NCI-H226 (cell line): ENCODE results near the gene IP6K3.
A peak's percentile ranks its signal among the peaks of the same experiment; 100 is the strongest.

Experiments
- DNase-seq: peaks from one replicate; pipeline ENCODE4 v3.0.0-alpha.2; 2015

The IP6K3 gene

DNA sequence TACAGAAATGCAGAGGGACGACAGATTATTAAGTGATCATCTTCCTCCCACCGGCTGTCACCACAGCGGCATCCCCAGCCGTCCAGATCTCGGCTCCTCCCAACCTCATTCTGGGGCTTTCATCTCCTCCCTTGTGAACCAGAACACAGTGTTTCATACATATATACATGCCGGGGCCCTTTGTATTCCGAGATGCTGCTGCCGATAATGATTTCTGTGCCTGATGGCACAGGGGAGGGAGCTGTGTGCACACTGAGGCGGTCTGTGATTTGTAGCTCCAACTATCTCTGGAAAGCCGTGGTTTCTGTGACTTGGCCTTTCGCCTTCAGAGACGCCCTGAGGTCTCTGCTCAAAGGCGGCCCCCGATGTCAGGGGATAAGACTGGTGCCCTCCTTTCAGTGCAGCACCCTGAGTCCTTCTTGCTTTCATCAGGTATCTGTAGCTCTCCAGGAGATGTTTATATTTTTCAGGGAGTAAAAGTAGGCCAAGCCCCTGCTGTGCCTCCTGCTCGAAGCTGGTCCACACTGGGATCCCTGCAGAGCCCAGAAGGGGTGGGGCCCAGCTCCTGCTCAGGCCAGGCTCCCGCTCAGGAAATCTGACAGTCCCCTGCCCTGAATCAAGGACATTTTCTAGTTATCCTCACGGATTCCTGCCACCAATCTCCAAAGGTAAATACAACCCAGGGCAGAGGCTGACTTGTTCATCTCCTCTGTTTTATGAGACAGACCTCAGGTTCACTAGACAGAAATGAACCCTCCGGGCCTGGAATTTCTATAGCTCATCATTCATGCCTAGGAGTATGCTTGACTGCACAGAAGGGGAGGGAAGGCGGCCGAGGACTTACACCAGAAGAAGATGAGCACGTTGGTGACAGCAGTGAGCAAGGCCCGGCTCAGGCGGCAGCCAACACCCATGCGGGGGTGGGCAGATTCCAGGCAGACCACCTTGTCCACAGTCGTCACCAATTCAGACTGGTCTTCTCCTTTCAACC lies 31.0 kb upstream of the IP6K3 start:
- no peak for DNase-seq

DNA sequence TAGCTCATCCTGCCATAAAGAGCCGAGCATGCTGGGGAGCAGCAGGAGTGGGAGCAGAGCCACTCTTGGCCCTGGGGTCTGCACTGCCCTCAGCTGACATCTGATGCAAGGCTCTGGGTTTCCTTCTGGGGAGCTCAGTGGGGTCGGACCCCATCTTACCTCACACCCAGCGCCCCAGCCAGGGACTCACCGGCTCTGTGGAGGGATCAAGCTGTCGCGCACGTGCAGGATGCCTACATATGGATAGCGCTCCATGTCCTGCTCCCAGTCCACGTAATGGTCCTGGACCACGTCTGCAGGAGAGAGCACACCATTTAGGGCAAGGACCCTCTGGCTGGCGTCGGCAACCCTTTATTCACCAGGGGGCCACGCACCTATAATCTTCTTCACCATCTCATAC lies 30.1 kb upstream of the IP6K3 start:
- DNase-seq = no peak

DNA sequence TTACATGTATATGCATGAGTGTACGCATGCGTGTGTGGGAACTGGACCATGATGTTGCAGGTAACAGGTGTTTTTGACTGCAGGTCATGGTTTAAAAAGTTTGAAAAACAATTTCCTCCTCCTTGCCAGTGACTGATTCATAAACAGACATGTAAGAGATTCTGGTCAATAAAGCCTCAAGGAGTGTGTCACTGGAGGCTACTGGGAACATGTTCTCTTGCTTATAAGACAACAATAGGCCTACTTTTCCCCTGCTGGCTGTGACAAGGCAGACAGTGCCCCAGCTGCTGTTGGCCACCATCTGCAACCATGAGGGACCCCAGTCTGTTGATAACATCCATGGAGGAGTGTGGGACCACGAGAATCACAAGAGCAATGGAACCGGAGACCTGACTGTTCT lies 29.5 kb upstream of the IP6K3 start:
- DNase-seq = no peak

DNA sequence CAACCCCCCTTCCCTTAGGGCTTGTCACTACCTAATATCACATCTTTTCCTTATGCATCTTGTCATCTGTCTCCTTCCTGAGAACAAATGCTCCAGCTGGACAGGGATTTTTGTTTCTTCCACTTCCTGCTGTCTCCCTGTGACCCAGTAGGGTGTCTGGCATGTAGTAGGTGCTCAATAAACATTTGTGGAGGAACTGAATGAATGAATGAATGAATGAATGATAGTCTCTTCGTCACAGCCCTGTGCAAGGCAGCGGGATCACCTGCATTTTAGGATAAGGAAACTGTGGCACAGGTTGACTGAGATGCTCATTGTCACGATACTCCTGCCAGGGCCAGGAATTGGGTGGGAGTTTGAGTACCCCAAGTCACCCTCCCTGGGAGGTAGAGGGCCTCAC lies 28.1 kb upstream of the IP6K3 start:
- no peak for DNase-seq

DNA sequence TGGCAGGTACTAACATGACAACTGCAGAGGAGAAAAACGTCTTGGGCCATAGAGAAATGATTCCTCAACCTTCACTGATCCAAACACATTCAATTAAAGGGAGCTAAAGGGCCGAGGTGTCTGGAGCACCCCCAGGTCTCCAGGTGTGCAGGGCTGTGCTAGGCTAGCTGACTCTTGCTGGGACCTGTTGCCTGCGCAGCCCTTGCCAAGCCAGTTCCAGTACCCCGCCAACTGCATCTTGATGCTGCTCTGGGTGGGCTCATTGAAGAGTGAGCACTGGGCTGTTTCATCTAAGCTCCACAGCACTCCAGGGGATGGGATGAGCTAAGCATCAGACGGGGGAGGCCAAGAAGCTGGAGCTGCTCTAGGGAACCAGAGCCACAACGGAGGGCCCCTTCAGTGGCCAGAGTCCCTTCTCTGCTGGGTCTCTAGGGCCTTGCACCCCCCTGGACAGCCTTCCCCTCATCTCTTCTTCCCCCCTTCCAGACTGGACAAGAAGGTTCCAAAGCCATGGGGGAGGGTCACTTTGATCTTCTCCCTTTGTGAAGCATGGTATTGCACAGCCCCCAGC lies 26.3 kb upstream of the IP6K3 start:
- DNase-seq = no peak

DNA sequence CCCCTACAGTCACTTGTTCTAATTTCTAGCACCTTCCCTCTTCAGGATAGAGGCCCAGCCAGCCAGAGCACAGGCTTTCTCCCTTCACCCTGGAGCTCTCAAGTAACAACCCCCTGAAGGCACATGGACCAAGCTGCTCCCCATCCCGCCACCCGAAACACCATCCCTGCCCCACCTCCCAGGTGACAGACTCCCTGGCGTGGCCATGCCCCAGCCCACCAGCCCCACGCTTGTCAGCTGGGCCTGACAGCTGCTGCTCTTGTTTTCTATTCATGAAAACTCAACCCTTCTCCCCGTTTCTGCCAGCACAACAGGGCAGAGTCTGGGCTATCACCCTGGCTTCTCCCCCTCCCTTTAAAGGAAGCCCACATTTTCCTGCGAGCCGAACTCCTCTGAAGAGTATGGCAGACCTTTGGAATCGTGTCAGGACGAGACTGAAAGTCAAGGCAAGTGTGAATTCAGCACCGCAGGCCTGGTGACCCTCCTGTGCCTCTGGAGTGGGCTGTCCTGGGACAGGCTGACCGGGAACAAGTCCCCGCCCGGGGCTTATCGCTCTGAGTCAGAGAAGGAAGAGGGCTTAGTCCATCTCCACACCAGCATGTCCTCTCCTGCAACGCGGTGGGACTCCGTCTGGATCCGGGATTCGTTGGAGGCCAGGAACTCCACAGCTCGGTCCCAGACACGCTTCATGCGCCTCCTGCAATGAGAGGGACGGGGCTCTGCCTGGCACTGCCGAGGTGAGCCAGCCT lies 25.6 kb upstream of the IP6K3 start:
- DNase-seq = no peak

DNA sequence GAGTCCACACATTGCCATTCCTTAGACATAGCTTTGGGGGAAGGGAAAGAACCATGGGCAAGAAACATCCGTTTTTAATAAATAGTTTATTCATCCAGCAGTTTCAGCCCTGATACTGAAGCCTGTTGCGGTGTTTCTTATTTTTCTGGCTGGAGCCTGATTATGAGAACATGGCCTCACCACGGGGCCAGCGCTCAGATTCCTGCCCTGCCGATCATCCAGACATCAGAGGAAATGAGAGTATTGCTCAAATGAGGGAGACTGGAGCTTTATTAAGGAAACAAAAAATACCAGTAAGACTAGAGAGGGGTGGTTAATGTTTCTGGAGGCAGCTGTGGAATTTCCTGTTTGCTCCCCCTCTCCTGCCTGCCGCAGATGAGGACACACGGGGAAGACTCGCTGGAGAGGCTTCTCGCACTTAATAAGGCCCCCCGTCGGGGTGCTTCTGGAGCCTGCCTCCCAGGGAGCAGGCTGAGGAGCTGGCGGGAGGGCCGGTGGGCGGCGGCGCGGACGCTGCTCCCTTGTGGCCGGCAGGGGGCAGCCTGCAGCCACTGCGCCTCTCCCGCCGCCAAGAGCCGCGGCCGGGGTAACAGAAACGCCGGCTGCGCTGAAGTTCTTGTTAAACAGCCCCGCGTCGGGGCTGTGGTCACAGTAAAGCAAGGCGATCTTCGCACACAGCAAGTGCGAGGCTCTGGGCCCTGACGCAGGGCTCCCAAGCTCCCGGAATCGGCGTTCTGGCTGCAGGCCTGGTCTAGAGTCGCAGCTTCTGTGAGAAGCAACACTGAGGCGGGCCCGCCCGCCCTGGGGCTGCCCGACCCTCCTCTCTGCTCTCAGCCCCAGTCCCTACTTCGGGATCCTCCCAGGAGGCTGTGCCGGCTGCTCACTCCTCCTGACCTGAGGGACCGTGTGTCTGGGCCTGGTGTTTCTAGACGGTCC lies 24.7 kb upstream of the IP6K3 start:
- DNase-seq = peak; percentile 99

DNA sequence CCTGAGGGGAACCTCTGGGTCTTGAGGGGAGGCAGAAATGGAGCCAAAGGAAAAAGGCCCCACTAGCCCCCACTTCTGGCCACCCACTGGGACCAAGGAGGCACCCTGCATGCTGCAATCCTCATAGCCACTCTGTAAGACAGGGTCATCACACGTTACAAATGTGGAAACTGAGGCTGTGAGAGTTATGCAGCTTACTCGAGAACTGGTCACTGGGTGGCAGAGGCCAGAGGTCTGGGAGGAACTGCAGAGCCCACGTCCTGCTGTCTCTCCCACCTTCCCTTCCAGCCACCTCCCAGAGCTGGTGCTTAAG lies 24.1 kb upstream of the IP6K3 start:
- DNase-seq = no peak

DNA sequence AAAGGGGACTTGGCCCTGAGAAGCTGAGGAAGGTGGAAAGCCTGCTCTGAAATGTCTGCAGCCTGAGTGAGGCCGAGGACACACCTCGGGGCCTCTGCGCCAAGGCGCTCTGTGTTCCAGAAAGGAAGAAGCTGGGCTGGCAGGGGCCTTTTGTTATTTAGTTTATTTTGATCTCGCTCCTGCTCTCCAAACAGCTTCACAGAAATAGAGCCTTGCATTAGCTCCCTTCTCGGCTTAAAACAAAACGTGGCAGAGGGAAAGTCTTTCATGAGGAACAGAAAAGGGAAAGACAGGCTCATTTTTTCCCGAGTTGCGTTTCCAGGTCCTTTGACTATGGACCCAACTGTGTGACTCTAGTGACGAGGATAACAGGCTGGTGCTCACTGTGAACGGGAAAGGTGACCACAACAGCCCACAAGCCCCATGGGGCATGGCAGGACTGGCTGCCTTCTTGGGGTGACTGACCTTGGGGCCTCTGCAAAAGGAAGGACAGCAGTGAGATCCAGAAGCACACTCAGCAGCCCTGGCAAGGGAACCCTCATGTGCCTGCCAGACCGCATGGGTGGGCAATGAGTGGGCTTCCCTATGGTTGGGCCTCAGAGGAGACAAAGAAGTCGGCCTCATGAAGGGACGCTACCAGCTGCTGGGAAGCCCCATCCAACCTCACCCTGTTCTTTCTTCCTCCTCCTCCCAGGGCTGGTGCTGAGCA lies 23.6 kb upstream of the IP6K3 start:
- DNase-seq = no peak

DNA sequence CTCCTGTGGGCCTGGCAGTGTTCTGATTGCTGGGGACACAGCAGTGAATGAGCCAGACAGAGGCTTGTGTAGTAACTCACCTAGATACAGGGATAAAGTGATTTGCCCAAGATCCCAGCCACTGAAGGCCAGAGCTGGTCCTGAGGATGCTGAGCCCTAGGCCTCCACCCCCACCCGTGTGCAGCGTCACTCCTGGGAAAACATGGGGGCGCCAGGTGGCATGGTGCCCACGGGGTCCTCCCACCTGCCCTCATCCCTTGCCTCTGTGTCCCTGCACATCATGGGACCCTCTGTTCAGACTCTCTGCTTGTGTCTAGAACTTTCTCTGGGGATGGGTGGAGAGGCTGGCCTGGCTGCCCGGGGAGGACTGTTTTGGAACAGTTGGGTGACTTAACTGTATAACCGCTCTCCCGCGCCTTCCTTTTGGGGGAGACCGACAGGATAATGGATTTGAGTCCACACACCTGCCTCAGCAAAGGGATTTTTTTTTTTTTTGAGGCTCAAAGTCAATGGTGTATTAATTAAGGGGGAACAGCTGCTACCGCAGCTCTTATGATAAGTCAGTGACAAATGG lies 22.6 kb upstream of the IP6K3 start:
- DNase-seq = no peak

DNA sequence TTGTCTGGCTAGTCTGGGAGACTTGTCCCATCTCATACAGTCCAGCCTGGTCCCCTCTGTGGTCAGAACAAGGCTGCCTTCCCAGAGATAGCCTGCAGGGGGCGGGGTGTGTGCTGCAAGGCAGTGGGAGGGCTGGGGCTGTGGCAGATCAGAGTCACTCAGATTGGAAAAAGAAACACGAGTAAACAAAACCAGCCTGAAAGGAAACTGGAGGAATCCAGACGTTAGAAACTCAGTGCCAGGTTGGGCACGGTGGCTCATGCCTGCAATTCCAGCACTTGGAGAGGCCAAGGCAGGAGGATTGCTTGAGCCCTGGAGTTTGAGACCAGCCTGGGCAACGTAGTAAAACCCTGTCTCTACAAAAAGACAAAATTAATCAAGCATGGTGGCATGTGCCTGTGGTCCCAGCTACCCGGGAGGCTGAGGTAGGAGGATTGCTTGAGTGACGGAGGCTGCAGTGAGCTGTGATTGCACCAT lies 22.0 kb upstream of the IP6K3 start:
- DNase-seq = peak; percentile 51

DNA sequence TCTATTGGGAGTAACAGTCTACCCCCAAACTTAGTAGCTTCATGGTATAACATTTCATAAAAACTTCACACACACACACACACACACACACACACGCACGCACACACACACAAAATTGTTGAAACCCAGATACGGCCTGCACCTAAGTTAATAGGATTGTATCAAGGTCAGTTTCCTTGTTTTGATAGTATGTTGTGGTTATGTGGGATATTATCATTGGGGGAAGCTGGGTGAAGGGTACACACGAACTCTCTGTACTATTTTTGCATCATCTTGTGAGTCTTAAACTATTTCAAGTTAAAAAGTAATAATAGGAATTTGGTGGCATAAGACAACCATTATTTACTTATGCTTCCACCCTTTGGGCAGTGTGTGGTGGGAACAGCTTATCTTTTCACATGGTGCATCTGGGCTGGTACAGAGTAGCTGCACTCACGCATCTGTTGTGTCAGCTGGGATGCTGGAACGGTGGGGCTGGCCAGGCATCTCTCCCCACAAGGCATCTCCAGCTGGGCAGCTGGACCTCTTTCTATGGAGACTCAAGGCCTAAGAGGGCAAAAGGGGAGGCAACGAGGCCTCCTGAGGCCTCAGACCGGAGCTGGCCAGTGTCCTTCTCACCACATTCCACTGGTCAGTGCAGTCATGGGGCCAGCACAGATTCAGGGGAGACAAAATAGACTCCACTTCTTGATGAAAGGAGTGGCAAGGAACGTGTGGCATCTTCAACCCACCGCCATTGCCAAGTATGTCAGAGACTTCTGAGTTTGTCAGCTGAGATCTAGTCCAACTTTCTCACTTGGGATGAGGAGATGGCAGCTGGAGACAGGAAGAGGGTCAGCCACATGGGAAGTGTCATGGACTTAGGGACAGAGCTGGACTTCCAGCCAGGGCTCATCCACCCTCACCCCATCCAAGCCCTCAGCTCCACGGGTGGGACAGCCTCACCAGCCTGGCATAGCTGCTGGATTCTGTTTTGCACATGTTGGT lies 20.5 kb upstream of the IP6K3 start:
- DNase-seq = no peak

DNA sequence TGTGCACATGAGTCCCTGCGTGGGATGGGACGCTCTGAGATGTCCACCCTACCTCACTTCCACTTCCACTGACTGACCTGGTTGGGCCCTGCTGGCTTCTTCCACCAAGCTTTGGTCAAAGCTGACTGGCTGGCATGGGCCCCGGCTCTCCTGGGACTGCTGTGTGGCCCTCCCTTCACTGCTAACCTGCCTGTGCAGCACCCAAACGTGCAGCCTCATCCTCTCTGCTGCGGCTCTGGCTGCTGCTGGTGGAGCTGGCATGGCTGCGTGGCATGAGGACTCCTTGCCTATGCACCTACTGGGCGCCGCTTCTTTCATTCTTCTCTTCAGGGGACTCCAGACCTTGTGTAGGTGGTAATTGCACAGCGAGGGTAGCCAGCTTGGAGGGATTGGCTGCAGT lies 18.7 kb upstream of the IP6K3 start:
- DNase-seq = no peak

DNA sequence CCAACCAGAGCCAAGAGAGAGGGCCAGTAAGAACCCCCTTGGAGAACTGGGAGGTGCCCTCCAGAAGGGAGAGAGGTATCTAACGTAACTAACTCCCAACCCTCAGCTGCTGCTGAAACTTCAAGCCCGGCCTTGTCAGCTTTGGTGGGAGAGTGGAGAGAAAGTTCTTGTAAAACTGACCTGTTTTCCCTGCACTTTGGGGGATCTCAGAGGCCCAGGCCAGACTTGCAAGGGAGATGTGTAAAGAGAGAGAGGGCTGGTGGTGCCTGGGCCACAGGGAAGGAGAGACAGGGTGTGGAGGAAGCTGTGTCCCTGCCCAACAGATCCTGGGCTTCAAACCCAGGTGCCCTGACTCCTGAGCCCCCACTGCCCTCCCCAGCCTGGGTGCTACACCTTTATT lies 17.3 kb upstream of the IP6K3 start:
- no peak for DNase-seq

DNA sequence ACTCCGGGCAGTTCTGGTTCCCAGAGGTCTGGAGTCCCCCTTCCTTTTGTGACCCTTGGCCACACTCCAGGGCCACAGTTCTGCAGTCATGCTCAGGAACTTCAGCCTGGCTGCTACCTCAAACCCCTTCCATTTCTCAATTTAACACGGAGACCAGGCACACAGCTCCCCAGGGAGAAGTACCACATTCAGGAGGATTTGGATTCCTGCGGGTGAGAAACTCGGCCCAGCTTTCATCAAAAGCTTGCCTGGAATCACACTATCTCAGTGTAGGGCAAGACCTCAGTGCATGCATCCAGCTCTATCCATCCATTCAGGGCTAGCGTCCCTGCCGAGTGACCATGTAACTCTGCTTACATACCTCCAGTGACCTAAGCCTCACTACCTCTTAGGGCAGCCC lies 16.8 kb upstream of the IP6K3 start:
- no peak for DNase-seq

DNA sequence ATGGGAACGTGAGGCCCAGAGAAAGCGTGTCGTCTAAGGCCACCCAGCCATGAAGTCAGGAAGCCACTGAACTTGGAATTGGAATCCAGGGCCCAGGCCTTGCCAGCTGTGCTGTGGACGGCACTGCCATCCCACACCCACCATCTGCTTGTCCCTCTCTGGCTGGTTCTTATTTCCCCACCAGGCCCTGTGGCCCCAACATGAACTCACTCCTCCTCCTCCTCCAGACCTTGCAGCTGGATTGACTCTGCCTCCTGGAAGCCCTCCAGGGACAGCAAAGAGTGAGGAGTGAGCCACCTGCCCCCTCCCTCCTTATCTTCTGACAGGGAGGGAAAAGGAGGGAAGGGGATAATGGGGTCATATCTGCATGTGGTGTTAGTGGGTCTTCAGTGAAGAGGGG lies 16.0 kb upstream of the IP6K3 start:
- no peak for DNase-seq

DNA sequence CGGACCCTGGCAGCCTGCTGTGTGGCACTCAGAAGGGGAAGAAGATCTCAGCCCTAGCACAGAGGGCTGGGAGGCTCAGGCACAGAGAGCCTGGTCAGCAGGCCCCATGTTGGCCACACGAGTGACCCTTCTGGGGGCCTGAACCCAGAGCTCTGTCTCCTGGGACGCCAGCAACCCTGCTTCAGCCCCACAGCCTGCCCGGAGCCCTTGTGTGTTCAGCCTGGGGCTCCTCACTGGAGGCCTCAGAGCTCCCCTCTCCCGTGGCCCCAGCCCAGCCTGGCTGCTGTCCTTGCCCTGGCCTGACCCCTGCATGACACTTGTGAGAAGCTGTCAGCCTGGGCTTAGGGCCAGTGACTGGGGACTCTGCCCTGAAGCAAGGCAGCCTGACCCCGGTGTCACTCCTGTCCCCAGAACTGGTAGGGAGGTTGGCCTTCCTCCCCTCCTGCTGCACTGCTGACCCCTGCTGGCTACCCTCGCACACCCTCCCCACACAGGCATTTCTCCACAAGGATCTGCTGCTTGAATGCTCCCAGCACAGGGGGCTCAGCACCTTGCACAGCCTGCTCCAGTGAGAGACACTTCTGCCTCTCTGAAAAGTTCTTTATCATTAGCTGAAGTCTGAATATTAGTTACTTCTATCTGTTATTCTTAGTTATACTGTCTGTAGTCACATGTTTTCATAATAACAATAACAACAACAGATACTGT lies 15.4 kb upstream of the IP6K3 start:
- DNase-seq = no peak

DNA sequence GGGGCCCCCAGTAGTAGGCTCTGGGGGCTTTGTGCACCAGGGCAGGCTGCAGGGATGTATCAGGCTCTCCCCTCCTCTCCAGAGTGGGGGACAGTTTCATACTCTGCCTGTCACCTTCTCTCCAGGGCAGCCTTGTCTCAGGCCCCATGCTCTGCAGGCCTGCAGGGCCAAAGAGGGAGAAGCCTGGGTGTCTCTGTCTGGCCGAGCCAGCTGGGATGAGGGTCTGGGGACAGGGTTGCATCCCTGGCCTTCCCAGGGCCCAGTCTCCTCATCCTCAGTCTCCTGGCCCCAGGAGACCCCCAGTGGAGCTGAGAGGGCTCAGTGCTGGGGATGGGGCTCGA lies 14.8 kb upstream of the IP6K3 start:
- no peak for DNase-seq

DNA sequence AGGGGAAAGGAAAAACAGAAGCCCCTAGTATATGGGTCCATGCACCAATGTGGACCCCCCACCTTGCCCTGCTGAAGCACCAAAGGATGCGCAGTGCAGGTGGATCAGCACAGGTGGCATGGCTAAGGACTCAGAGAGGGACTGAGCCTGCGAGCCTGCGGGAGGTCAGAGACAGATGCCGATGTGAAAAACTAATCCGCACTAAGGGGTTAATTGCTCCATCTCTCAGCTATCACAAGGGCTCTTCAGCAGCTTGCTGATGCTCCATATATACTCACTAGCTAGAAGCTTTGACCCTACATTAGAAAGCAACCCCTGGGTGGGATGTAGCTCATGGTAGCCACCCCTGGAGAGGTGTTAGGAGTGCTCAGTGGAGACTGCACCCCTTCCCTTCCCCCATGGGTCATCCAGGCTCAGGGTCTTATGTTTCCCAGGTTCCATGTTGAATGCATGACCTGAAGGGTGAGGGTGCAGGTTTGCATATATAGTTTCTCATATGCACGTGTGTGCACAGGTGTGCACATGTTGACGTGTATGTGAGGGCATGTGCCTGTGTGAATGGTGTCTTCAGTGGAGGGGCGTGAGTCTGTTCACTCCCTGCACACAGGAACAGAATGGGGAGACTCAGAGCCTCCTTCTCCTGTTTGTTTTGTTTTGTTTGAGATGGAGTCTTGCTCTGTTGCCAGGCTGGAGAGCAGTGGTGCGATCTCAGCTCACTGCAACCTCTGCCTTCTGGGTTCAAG lies 13.4 kb upstream of the IP6K3 start:
- DNase-seq = no peak
